SK-N-SH treated with all-trans-retinoic acid at 6 μM for 48 hours (cell line): ENCODE measurements around the gene TMPRSS11A.

Experiments
- POU6F1 ChIP-seq: fragments of 250-450 bp; sonication (Bioruptor Pico); IDR thresholded peaks from 2 replicates; pipeline ENCODE4 v1.8.0; 2021; ENCODE audit warnings: low read depth, mild to moderate bottlenecking, moderate library complexity, borderline replicate concordance
- ZFP3 ChIP-seq: fragments of 250-450 bp; sonication (Bioruptor Pico); IDR thresholded peaks from 2 replicates; pipeline ENCODE4 v1.5.0; 2020; ENCODE audit warnings: mild to moderate bottlenecking, moderate library complexity
- ZFP30 ChIP-seq: fragments of 450-650 bp; formaldehyde crosslinking; IDR thresholded peaks from 2 replicates; pipeline ENCODE4 v1.5.0; 2022; ENCODE audit warnings: mild to moderate bottlenecking, moderate library complexity
- TF ChIP-seq, protein P1 (sequence below): fragments of 250-450 bp; sonication (Bioruptor Pico); IDR thresholded peaks from 2 replicates; pipeline ENCODE4 v1.8.0; 2020; ENCODE audit warnings: mild to moderate bottlenecking, moderate library complexity, borderline replicate concordance

DNA sequence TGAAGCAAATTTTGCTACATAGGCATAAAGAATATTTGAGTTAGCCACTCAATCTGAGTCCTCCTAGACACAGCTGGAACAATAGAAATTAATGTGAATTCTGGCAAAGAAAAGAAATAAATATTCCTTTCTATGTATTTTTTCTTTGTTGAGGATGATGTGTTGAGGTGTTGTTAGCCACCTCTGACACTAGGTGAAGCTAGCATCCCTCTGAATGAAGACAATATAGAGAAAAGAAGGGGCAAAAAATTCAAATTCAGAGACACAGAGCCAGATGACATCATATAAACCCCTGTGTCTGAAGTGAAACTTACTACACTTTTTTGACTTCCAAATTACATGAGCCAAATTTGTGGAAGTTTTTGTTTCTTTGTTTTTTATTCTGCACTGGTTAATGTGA is 44.9 kb downstream of the TMPRSS11A start:
- no peak for TF ChIP-seq ZFP3 (CRISPR knock-in tag)
- TF ChIP-seq POU6F1 (CRISPR knock-in tag): no peak
- TF ChIP-seq ZFP30 (CRISPR knock-in tag): no peak
- TF ChIP-seq, protein P1, sequence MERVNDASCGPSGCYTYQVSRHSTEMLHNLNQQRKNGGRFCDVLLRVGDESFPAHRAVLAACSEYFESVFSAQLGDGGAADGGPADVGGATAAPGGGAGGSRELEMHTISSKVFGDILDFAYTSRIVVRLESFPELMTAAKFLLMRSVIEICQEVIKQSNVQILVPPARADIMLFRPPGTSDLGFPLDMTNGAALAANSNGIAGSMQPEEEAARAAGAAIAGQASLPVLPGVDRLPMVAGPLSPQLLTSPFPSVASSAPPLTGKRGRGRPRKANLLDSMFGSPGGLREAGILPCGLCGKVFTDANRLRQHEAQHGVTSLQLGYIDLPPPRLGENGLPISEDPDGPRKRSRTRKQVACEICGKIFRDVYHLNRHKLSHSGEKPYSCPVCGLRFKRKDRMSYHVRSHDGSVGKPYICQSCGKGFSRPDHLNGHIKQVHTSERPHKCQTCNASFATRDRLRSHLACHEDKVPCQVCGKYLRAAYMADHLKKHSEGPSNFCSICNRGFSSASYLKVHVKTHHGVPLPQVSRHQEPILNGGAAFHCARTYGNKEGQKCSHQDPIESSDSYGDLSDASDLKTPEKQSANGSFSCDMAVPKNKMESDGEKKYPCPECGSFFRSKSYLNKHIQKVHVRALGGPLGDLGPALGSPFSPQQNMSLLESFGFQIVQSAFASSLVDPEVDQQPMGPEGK (CRISPR knock-in tag): no peak
